GM21786 (cell line): ENCODE measurements around the gene GID8.
"Not testable (repeated sequence)": the region's sequence is repeated elsewhere in the genome, so short reads cannot be mapped to it uniquely, and the experiment has no call there.

Experiments
- ATAC-seq: cut with Tn5 transposase; IDR thresholded peaks from one replicate; pipeline ENCODE4 v1.9.1; 2021; ENCODE audit not compliant: unreplicated experiment

GID8 gene

GRCh38 chr20:62921119-62921687 lies 16.7 kb upstream of the GID8 start:
- no peak for ATAC-seq

DNA sequence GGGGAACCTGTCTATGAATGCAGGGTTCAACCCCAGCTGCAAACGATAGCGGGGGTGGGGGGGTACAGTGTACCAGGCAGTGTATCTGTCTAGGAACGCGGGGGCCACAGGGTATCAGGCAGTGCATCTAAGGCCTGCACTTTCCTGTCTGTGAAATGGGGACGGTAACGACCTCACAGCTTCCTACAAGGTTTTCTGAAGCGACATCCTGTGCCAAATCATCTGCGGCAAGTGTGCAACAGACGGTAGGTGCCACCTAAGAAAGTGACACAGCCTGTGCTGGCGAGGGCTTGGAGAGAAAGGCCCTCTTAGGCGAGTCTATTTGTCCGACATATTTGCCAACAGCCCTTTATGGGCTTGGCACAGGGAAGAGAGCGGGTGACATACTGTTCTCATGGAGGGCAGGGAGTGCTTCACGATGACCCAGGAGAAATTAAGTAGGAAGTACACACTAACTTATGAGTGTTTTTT lies 15.5 kb upstream of the GID8 start:
- no peak for ATAC-seq

DNA sequence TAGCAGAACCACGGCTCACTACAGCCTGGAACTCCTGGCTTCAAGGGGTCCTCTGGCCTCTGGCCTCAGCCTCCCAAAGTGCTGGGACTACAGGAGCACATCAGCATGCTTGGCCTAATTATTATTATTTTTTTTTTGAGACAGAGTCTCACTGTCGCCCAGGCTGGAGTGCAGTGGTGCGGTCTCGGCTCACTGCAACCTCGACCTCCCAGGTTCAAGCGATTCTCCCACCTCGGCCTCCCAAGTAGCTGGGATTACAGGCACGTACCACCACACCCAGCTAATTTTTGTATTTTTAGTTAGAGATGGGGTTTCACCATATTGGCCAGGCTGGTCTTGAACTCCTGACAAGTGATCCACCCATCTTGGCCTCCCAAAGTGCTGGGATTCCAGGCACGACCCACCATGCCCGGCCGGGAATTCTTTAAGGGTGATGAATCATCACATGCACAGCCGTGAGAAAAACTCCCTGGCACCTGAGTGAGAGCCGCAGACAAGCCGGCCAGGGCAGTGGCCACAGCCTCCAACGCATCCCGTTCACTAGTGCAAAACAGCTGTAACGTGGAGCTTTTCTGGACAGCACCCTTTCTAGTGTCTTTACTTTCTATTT lies 14.8 kb upstream of the GID8 start:
- not testable (repeated sequence) for ATAC-seq

GRCh38 chr20:62923669-62924441 lies 14.1 kb upstream of the GID8 start:
- ATAC-seq = no peak

- ATAC-seq = no peak
Observed at GRCh38 chr20:62924442-62925075, 13.4 kb upstream of the GID8 start.

DNA sequence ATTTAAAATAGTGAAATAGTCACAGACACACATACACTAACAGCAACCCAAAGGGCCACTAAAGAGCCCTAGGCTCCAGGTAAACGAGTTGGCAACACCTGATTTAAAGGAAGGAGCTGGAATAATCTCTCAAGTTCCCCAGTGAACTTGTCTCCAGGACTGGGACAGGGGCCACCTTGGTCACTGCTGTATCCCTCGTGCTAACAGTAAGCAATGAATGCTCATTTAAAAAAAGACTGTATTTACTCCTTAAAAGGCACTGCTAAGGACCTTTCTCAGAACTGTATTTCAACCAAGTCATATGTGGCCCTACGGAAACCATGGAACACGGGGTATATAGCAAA lies 12.9 kb upstream of the GID8 start:
- ATAC-seq = no peak

DNA sequence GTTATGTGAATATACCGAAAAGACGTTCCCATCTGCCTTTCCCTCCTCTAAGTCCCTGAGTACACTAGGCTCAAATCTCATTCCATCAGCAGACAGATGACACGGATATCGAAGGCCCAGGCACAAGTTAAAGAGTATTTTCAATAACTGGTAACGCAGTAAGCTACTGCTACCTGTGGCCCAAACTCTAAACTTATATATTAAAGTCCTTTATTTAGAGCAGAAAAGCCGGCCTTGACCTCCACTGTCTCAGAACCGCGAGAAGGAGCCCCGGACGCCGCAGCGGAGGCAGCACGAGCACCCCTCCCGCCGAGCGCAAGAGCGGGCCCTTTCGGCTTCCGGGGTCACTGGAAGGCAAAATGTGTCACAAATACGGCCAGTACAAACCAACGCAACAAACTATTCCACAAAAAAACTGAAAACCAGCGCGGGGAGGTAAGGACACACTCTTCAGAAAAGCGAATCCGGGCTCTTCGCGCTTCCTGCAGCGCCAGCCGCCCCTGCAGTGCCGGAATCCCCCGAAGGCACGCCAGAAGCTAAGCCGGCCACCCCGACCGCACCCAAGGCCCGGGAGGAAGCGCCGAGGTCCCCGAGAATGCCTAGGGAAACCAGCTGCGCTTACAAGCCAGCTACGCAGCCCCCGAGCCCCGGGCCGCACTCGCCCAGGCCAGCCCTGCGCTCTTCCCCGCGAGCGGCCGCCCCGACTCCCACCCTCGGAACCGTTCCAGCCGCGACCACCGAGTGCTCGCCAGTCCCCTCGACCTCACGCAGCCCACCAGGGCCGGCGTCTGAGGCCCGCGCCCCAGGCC lies 12.3 kb upstream of the GID8 start:
- ATAC-seq = no peak

DNA sequence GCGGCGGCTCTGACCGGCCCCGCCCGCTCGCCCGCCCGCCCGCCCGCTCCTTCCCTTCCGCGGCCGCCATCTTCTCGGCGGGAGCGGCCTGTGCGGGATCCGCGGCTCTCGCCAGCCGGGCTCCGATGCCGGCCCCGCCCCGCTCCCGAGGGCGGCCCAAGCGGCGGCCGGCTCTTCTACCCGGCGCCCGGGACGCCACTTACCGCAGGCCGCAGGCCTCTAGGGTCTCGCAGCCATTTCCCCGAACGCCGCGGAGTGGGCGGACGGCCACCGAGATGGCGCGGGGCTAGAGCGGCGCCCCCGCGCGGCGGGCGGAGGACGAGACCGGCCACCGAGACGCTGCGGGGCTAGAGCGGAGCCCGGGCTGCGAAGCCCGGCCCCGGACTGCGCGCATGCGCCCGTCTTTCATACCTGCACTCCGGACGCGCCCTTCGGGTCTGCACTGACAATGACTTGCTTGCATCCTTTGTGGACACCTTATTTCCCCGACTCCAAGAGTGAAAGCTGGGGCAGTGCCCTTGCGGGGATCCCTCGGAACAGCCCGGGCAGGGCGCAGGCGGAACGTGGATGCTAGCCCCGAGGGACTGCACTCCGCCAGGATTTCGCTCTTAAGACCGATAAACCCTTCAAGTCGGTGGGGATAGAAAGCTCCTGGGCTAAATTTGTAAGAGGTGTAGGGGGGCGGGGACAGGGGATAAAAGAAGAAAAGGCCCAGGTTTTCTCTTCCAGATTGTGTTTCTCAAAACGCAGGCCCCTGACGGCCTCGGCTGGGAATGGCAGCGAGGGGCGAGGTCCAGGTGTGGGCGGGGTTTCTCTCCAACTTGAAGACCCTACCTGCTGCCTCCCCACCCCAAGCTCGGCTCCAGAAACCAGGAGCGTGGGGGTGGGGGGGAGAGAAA lies 11.5 kb upstream of the GID8 start, which contains the start of gene DIDO1:
Gene DIDO1 (minus strand): TSS at position 277 of the 899 bp plus-strand sequence.
- peak; percentile 65 for ATAC-seq

DNA sequence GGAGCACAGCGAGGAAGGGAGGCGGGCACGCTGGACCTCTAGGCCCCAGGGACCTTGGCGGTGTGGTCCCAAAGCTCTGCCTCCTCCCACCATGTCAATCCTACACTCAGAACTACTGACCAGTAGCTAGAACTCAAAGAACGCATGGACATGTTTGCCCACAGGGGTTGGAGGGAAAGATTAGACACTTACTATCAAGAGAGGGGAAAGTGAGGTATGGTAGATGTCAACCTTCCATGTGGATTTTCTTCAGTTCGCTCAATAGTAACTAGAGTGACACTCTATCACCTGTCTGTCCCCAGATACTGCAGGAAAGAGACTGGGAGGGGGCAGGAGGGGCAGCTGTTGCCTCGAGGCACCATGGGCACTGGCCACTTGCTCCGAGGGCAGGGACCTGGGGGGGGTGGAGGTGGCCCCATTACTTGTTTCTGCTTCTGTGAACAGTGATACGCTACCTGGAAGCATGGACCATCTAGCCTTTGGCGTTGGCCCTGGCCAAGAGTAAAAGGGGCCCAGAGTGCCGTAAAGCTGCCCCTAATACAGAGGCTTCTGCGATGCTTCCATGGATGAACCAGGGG lies 10.7 kb upstream of the GID8 start:
- no peak for ATAC-seq

DNA sequence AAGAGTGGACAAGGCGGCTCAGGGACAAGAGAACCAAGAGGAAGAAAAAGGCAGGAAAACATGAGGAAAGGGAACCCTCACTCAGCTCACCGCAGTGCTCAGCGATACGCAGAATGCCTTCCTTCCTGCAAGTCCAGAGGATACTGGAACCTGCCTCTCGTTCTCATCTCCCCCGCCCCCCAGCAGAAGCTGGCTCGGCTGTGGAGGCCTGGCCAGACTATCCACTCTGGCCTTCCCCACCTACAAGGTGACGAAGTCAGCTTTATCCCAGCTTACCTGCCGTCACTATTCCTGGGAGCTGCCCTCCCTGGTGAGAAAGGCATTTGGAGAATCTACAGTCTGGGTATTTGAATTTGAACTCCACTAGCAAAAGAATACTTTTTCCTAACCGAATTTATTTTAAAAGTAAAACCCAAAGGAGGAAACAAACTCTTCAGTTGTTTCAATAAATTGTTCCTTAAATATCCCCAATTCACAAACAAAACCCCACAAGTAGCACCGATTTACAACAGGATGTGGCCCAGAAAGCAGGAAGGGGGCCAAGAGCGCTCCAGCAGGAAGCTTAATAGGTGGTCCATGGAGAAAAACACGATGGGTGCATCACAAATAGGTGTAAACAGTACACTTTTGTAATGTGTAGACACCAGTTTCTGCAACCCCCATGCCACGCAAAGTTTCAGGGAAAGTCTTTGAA lies 9.6 kb upstream of the GID8 start:
- no peak for ATAC-seq

GRCh38 chr20:62929051-62929538 lies 8.9 kb upstream of the GID8 start:
- ATAC-seq = no peak

GRCh38 chr20:62931464-62931863 lies 6.5 kb upstream of the GID8 start:
- no peak for ATAC-seq

- no peak for ATAC-seq
Observed at GRCh38 chr20:62933966-62934365, 4.0 kb upstream of the GID8 start.

GRCh38 chr20:62935204-62935967 lies 2.6 kb upstream of the GID8 start:
- no peak for ATAC-seq

GRCh38 chr20:62935968-62936585 lies 1.9 kb upstream of the GID8 start:
- ATAC-seq = no peak

GRCh38 chr20:62937268-62938104 lies 461 bp upstream of the GID8 start:
- ATAC-seq = peak; percentile 74

DNA sequence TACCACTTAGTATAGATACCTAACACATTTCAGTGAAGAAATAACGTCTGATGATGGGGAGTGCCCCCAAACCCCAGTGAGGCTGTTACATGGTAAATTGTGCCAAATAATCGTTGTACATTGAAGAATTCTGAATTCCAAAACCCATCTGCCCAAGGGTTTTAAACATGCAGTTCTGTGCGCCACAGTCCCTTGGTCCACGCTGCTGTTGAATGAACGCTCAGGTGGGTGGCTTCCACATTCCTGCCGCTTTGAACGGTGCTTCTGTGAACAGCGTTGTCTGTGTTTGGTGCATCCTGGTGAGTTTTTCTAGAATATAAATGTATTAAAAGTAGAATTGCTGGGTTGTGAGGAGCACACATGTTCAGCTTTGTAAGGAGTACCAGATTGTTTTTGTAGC lies 2.9 kb downstream of the GID8 start:
- ATAC-seq = no peak
